GM12891 (cell line): ENCODE data around the gene HEATR5A.

ENCODE experiments used
- DNase-seq: peaks from one replicate; pipeline ENCODE4 v3.0.0; 2011; ENCODE audit warnings: low spot score; ENCODE audit not compliant: insufficient read length
- FAIRE-seq: peaks from 2 replicates; lab custom pipeline; 2011; peaks lifted over from hg19 to GRCh38; lab: Jason Lieb, UNC
- PAX5 ChIP-seq: IDR thresholded peaks from 2 replicates; pipeline ENCODE4 v1.6.1; 2011; ENCODE audit warnings: low read length, moderate library complexity, mild to moderate bottlenecking; ENCODE audit not compliant: insufficient read depth, severe bottlenecking
- POLR2A ChIP-seq: IDR thresholded peaks from 2 replicates; pipeline ENCODE4 v1.6.1; 2011; ENCODE audit warnings: low read depth, low read length, control low read depth
- POLR2AphosphoS5 ChIP-seq: IDR thresholded peaks from 2 replicates; pipeline ENCODE4 v1.6.1; 2011; ENCODE audit warnings: low read depth, low read length, control low read depth
- POU2F2 ChIP-seq: IDR thresholded peaks from 2 replicates; pipeline ENCODE4 v1.6.1; 2011; ENCODE audit warnings: low read depth, mild to moderate bottlenecking, control low read depth, low read length, moderate library complexity
- SPI1 ChIP-seq: IDR thresholded peaks from 2 replicates; pipeline ENCODE4 v1.6.1; 2011; ENCODE audit warnings: low read depth, low read length, control low read depth
- TAF1 ChIP-seq: IDR thresholded peaks from 2 replicates; pipeline ENCODE4 v1.6.1; 2011; ENCODE audit warnings: low read depth, low read length, control low read depth

The HEATR5A gene

DNA sequence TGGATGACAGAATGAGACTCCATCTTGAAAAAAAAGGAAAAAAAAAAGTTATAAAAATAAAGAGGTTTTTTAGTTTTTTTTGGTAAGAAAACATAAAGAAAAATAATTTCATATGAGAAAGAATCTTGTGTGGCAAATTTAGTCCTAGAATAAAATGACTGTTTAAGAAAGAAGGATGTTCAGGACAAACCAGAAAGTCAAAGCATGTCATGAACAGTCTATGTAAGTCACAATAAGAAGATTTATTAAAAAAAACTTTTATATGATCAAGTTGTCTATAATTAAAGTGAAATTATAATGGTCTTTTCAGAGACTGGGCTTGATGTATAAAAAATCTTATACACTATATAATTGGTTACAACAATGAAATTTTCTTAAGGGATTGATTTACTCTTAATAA, 144.6 kb downstream of the HEATR5A start:
- no peak for DNase-seq
- no peak for FAIRE-seq
- TF ChIP-seq POLR2AphosphoS5, result no peak
- no peak for TF ChIP-seq TAF1
- TF ChIP-seq PAX5, result no peak
- TF ChIP-seq POU2F2, result no peak
- TF ChIP-seq SPI1, result no peak
- no peak for TF ChIP-seq POLR2A

DNA sequence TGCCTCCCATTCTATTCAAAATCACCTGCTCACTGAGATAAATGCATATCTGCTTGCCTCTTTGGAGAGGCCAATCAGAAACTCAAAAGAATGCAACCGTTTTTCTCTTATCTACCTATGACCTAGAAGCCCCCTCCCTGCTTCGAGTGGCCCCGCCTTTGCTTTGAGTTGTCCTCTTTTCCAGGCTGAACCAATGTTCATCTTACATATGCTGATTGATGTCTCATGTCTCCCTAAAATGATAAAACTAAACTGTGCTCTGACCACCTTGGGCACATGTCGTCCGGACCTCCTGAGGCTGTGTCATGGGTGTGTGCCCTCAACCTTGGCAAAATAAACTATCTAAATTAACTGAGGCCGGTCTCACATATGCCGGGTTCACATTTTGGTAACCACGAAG, 148.7 kb downstream of the HEATR5A start:
- FAIRE-seq (no peak), DNase-seq (no peak)
- no peak for TF ChIP-seq POLR2AphosphoS5
- no peak for TF ChIP-seq SPI1
- TF ChIP-seq POLR2A, result no peak
- no peak for TF ChIP-seq TAF1
- TF ChIP-seq POU2F2, result no peak
- TF ChIP-seq PAX5, result no peak

DNA sequence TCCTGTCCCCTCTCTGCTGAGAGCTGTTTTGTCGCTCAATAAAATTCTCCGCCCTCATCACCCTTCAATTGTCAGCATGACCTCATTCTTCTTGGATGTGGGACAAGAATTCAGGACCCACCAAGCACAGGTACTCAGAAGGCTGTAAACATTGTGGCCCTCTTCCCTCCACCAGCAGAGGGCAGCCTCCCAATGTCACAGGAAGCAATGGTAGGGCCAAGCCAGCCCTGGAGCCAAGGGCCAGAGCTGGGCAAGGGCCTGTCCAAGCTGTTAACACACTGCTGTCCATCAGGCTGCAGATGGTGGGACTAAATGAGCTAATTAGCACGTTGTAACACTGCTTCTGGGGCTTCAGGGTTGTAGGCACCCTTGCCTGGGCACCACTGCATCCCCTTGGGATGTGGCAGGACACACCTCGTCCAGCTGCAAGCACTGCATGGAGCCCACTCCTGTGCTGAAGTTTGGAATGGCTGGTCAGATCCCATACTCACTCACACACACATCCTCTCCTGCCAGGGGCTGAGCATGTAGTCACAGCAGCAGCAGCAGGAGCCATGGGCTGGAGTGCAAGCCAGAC, 150.1 kb downstream of the HEATR5A start:
- DNase-seq (no peak), FAIRE-seq (no peak)
- TF ChIP-seq POLR2A, result no peak
- no peak for TF ChIP-seq POLR2AphosphoS5
- no peak for TF ChIP-seq SPI1
- no peak for TF ChIP-seq TAF1
- no peak for TF ChIP-seq POU2F2
- TF ChIP-seq PAX5, result no peak

DNA sequence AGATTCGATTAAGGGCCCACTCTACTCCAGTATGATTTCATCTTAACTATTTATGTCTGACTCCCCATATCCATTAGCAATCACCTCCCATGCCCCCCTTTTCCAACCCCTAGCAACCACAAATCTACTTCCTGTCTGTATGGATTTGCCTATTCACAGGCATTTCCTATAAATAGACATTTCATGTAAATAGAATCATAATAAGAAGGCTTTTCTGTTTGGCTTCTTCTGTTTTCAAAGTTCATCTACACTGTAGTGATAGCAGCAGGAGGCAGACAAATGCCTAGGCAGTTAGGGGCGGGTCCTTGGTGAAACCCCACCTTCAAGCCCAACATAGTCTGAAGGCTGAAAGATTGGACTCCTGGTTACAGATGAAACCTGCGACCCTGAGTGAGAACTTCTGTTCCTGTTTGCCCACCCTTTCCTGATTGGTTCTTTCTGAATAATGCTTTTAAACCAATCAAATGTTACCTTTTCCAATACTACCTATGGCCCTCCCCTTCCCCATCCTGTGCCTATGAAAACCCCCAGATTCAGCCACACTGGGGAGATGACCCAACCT, 150.6 kb downstream of the HEATR5A start:
- TF ChIP-seq SPI1, result no peak
- TF ChIP-seq POLR2A, result no peak
- no peak for TF ChIP-seq PAX5
- no peak for TF ChIP-seq TAF1
- TF ChIP-seq POLR2AphosphoS5, result no peak
- no peak for TF ChIP-seq POU2F2
- FAIRE-seq, result no peak

DNA sequence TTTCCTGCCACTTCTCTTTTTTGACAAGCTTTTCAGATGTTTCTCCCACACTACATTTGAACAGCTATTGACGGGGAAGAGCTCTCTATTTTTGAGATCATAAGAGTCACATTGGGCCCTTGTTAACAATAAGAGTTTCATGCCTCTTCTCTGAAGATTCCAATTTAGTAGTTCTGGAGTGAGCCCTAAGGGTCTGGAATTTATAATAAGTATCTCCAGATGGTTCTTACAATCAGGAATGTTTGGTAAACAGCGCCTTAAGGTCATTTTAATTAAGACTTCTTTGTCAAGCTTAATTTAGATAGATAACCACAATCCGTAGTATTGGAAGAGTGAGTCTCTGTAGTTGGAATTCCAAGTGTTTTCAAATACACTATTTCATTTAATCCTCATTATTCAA, 152.1 kb downstream of the HEATR5A start:
- no peak for DNase-seq
- TF ChIP-seq SPI1 (no peak), POLR2A (no peak)

More for the DNA sequence above, 150.6 kb downstream of the HEATR5A start:
- no peak for DNase-seq

DNA sequence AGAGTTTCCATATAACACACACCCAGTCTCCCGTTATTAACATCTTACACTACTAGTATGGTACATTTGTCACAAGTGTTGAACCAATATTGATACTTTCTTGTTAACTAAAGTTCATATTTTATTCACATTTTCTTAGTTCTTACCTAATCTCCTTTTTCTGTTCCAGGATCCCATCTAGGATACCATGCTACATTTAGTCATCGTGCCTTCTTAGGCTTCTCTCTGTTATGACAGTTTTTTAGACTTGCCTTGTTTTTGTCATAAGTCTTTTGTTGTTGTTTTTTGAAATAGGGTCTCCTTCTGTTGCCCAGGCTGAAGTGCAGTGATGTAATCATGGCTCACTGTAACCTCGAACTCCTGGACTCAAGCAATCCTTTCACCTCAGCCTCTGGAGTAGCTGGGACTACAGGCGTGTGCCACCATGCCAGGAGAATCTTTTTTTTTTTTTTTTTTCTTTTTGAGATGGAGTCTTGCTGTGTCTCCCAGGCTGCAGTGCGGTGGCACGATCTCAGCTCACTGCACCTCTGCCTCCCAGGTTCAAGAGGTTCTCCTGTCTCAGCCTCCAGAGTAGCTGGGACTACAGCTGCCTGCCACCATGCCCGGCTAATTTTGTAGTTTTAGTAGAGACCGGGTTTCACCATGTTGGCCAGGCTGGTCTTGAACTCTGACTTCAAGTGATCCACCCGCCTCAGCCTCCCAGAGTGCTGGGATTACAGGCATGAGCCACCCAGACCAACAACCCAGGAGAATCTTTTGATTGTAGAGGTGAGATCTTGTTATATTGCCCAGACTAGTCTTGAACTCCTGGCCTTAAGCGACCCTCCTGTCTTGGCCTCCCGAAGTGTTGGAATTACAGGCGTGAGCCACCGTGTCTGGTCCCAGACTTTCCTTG, 153.7 kb downstream of the HEATR5A start:
- FAIRE-seq (no peak), DNase-seq (no peak)
- no peak for TF ChIP-seq PAX5
- no peak for TF ChIP-seq TAF1
- no peak for TF ChIP-seq SPI1
- TF ChIP-seq POLR2AphosphoS5, result no peak
- TF ChIP-seq POLR2A, result no peak
- TF ChIP-seq POU2F2, result no peak

More for the DNA sequence above, 152.1 kb downstream of the HEATR5A start:
- no peak for FAIRE-seq

DNA sequence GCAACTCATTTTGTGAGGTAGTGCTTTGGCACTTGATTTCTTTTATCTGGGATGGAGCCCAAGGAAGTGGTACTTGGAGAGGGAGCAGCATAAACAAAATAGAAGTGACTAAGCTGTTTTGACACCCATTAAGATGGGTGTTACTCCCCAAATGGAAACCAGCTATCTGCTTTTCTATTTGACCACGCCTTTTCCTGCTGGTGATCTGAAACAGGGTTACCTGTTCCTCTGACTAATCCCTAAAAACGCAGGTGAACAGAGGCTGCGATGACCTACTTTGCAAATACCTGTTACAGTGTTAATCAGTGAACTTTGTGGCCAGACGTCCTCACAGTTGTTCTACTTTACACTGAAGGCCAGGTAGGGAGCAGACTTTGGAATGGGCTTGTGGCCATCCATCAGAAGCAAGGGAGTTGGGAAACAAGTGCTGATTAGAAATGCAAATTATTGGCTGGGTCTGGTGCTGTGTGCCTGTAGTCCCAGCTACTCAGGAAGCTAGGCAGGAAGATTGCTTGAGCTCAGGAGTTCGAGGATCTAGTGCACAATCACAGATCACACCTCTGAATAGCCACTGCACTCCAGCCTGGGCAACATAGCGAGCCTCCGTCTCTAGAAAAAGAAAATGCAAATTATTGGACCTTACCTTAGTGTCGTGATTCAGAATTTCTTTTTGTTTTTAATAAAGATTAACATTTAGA, 154.5 kb downstream of the HEATR5A start:
- no peak for TF ChIP-seq POLR2AphosphoS5
- no peak for TF ChIP-seq POU2F2
- TF ChIP-seq SPI1, result no peak
- no peak for TF ChIP-seq PAX5
- TF ChIP-seq POLR2A, result no peak
- TF ChIP-seq TAF1, result no peak
- no peak for FAIRE-seq
- DNase-seq, result no peak

DNA sequence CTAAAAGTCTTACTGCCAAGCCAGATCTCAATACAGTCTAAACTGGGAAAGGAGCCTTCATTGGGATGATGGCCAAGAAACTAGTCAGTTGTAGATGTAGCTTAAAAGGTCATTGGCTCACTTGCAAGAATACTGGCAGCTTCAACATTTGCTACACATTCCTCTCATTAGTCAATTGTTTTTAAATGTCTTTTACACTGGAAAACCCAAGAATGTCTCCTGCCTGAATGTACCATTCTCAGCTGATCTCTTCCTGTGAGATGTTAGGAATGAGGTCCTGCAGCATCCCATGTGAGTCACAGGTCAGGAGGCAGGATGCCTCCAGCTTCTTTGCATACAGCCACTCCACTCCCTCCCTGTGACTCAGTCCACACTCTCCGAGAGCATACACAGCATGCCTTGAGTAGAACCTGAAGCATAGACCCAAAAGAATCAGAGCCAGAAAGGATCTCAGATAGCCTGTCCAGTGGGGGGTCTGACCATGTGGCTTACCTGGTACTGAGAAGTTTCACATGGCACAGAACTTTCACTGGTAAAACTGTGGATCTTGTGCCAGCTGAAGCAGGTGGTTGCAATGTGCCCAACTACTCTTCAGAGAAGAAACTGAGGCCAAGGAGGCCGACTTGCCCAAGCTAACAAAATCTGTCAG, 156.7 kb downstream of the HEATR5A start:
- no peak for DNase-seq
- no peak for FAIRE-seq
- TF ChIP-seq TAF1, result no peak
- TF ChIP-seq SPI1, result no peak
- no peak for TF ChIP-seq POU2F2
- TF ChIP-seq POLR2A, result no peak
